D721Med (cell line): ENCODE data around the gene IL2RG.

Experiments used
- DNase-seq: peaks from one replicate; pipeline ENCODE4 v3.0.0; 2011; ENCODE audit warnings: low spot score; ENCODE audit not compliant: insufficient read length
- FAIRE-seq: peaks from 2 replicates; lab custom pipeline; 2011; peaks lifted over from hg19 to GRCh38; lab: Jason Lieb, UNC
- TF ChIP-seq, protein P1 (sequence below): IDR thresholded peaks from 2 replicates; pipeline ENCODE4 v1.5.1; 2012; ENCODE audit warnings: mild to moderate bottlenecking, control low read depth; ENCODE audit not compliant: insufficient read depth; ENCODE audit errors: missing control alignments

The IL2RG gene

DNA sequence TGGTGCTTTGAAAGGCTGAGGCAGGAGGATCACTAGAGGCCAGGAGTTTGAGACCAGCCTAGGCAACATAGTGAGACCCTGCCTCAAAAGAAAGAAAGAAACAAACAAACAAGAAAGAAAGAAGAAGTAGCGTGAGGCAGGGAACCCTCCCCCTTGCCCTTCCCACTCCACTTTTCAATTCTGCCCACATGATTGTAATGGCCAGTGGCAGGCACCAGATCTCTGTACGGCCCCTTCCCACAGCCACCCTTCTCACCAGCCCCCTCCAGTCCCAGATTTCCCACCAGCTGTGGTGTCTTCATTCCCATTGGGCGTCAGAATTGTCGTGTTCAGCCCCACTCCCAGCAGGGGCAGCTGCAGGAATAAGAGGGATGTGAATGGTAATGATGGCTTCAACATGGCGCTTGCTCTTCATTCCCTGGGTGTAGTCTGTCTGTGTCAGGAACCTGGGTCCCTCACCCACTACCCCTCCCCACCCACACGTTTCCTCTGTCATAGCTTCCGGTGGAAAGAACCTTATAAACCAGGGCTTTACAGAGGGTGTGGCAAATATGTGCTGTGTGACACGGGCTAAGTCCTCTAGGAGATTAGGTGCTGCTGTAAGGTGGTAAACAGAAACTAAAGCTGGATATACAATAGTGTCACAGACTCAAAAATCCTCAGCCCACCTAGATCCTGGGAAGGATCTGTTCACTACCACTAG is at the start of gene IL2RG:
Gene IL2RG (minus strand): TSS at position 437 of the 703 bp plus-strand sequence. CDS start 38 bp downstream, at position 399.
- FAIRE-seq (no peak), DNase-seq (no peak)
- TF ChIP-seq, protein P1, sequence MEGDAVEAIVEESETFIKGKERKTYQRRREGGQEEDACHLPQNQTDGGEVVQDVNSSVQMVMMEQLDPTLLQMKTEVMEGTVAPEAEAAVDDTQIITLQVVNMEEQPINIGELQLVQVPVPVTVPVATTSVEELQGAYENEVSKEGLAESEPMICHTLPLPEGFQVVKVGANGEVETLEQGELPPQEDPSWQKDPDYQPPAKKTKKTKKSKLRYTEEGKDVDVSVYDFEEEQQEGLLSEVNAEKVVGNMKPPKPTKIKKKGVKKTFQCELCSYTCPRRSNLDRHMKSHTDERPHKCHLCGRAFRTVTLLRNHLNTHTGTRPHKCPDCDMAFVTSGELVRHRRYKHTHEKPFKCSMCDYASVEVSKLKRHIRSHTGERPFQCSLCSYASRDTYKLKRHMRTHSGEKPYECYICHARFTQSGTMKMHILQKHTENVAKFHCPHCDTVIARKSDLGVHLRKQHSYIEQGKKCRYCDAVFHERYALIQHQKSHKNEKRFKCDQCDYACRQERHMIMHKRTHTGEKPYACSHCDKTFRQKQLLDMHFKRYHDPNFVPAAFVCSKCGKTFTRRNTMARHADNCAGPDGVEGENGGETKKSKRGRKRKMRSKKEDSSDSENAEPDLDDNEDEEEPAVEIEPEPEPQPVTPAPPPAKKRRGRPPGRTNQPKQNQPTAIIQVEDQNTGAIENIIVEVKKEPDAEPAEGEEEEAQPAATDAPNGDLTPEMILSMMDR = no peak

DNA sequence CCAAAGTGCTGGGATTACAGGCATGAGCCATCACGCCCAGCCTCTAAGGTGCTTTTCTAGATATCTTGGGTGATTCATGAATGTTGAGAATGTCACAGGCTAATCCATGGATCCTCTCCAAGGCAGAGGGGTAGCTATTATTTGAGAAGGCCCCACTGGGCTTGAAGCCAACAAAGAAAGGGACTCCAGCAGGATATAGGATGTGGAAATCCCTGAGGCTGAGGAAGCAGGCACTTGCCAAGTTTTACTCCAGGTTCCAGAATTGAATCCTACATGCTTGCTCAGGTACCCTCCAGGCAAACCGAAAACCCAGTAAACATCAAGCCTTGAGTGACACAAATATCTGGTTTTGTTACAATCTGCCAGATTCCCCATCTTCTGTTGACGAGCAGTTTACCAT is 49.1 kb upstream of the IL2RG start:
- FAIRE-seq (no peak), DNase-seq (no peak)
- TF ChIP-seq, protein P1 = no peak

DNA sequence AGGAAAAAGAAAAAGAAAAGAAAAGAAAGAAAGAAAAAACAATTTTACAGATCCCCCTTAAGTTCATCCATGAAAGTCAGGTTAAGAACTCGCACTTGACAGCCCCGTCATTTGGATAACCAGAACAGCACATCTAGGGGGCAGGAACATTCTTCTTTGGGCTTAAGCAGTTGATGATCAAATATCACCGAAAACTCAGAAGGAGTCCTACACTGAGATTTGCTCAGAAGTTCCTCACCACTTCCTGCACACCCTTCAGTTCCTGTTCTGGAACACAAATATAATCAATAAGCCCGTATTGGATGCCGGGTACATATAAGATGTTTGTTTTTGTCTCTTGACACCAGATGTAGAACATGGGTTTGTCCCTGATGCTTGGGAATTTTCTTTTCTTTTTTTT is 48.0 kb upstream of the IL2RG start:
- DNase-seq = no peak
- FAIRE-seq = no peak
- TF ChIP-seq, protein P1 = no peak

DNA sequence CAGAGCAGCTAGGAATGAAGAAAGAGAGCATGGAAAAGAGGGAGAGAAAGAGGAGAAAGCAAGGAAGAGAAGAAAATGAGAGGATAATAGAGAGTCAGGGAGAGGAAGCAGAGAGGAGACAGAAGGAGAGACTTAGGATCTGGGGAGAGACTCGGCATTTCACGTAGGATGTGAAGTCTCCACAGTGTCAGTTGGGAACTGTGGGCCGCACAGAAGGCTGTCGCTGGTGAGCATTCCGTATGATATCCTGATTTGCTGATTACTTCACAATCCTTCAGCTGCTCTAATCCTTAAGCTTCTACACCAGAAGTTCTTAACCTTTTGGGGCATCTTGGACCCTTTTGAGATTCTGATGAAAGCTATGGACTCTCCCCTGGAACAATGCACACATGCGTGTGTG is 47.2 kb upstream of the IL2RG start:
- FAIRE-seq (no peak), DNase-seq (no peak)
- TF ChIP-seq, protein P1 = no peak

DNA sequence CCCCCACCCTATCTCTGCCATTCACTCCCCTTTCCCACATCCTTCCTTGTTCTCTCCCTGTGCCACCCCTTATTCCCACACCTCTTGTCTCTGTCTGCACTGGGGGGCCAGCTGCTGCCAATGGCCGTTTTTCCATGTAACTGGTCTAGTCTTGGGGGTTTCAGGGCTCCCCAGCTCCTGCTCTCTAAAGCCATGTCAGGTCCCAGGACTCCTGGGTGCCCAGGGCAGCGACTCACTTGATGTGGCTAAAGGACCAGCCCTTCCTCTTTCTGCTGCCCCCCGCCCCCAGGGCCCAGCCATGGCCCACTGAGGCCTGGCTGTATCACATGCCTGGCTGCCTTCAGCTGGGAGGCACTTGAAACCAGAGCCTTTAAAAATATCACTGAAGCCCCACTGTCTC is 43.3 kb upstream of the IL2RG start:
- no peak for DNase-seq
- FAIRE-seq = no peak
- TF ChIP-seq, protein P1 = no peak

DNA sequence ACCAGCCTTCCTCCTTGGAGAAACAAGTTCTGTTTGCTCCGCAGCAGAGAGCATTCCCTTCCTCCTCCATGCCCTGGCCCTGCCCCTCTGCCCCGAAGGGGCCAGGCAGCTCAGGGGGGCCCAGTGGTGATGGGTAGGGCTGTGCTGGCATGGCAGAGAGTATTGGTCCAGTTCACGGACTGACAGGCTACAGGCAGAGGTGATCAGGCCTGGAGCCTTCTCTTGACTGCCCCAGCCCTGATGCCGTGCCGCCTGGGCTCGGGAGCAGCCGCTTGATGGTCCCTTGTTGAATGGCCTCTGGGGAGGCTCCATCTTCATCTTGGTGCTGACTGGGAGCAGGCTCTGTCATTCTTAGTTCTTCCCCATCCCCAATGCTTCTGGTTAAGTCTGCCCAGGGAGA is 42.8 kb upstream of the IL2RG start:
- FAIRE-seq (no peak), DNase-seq (no peak)
- TF ChIP-seq, protein P1 = no peak

DNA sequence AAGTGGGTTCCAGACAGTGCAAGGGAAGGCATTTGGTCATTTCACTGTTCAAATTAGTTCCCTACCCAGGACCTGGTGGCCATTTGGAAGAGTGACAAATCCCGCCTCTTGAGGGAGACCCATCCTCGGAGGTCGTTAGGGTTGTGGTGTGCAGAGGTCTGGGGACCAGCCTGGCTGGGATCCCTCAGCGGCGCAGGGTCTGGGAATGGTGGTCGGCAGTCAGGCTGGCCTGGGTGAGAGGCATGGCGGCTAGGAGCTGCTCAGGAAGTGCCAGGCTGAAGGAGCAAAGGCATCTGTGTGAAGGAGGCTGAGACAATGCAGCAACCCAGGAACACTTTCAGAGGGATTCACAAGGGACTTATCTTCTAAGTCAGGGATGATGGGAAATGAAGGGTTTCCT is 40.0 kb upstream of the IL2RG start:
- TF ChIP-seq, protein P1 = no peak
- FAIRE-seq = no peak
- DNase-seq = no peak
